ENCODE measurements around the gene SP140.

GRCh38 chr2:230203110-230203676 lies 22.3 kb upstream of the SP140 start:
- TF ChIP-seq POLR2A (IDR thresholded peaks at IDR 0.05) = no peak
- TF ChIP-seq CTCF (IDR thresholded peaks at IDR 0.05) = no peak
